HG02938 (cell line): ENCODE results near the gene MAD1L1.
"Not testable (repeated sequence)": the region's sequence is repeated elsewhere in the genome, so short reads cannot be mapped to it uniquely, and the experiment has no call there.

Experiments
- ATAC-seq: cut with Tn5 transposase; IDR thresholded peaks from one replicate; pipeline ENCODE4 v1.9.1; 2021; ENCODE audit warnings: mild to moderate bottlenecking, moderate library complexity; ENCODE audit not compliant: unreplicated experiment

MAD1L1 gene

GRCh38 chr7:1831471-1831870 lies 401.3 kb downstream of the MAD1L1 start:
- ATAC-seq: not testable (repeated sequence)

- ATAC-seq: not testable (repeated sequence)
Measured at GRCh38 chr7:1829668-1830067, 403.1 kb downstream of the MAD1L1 start.

GRCh38 chr7:1829111-1829510 lies 403.6 kb downstream of the MAD1L1 start:
- no peak for ATAC-seq

DNA sequence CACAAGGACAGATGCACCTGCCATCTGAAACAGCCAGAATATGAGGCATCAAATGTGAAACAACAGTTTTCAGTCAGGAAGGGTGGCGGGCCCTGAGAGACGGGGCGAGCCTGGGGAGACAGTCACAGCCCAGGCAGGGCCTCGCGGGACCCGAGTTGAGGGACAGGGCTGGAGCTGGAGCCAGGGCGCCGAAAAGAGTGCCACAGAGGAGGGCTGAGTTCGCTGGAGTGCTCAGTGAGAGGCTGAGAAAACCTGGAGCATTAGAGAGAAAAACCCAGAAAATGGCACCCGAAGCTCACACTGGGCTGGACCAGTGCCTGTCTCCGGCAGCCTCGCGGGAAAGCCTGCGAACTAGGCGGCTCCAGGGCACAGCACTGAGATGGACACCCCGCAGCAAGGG lies 404.6 kb downstream of the MAD1L1 start:
- ATAC-seq: not testable (repeated sequence)

DNA sequence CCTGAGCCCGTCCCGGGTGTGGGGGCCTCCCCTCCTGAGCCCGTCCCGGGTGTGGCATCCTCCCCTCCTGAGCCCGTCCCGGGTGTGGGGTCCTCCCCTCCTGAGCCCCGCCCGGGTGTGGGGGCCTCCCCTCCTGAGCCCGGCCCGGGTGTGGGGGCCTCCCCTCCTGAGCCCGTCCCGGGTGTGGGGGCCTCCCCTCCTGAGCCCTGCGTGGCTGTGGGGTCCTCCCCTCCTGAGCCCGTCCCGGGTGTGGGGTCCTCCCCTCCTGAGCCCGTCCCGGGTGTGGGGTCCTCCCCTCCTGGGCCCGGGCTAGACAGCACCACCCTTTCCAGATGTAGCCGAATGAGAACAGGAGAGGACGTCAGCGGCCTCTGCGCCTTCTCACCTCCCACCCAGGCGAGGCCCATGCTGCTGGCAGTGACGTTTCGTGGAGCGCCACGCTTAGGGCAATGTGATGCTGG lies 405.2 kb downstream of the MAD1L1 start:
- ATAC-seq: not testable (repeated sequence)

DNA sequence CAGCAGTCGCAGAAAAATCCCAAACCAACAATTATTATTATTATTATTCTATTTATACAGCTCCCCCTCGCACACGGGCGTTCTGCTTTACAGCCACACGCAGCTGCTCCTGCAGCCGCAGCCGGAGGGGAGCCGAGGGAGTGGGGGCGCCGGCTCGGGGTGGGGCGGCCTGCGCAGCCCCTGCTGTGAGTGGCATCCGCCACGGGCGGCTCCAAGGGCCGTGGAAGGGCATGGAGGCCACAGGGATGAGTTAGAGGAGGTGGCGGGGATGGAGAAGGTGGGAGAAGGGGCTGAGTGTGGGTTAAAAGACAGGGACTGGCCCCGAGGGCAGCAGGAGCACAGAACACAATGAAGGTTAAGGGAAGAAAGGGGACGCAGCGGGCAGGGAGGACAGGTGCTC lies 405.8 kb downstream of the MAD1L1 start:
- ATAC-seq: not testable (repeated sequence)

GRCh38 chr7:1825897-1826741 lies 406.6 kb downstream of the MAD1L1 start:
- no peak for ATAC-seq

DNA sequence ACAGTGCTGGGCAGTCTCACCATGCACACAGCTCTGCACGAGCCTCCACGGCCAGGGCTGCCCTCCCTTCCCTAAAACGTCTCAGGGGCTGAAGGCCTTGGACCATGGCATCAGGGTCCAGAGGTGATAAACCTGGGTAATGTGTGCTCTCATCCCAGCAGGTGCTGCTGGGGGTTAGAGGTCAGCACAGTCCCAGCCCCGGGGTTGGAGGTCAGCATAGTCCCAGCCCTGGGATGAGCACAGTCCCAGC lies 407.2 kb downstream of the MAD1L1 start:
- not testable (repeated sequence) for ATAC-seq

GRCh38 chr7:1824882-1825646 lies 407.7 kb downstream of the MAD1L1 start:
- not testable (repeated sequence) for ATAC-seq

DNA sequence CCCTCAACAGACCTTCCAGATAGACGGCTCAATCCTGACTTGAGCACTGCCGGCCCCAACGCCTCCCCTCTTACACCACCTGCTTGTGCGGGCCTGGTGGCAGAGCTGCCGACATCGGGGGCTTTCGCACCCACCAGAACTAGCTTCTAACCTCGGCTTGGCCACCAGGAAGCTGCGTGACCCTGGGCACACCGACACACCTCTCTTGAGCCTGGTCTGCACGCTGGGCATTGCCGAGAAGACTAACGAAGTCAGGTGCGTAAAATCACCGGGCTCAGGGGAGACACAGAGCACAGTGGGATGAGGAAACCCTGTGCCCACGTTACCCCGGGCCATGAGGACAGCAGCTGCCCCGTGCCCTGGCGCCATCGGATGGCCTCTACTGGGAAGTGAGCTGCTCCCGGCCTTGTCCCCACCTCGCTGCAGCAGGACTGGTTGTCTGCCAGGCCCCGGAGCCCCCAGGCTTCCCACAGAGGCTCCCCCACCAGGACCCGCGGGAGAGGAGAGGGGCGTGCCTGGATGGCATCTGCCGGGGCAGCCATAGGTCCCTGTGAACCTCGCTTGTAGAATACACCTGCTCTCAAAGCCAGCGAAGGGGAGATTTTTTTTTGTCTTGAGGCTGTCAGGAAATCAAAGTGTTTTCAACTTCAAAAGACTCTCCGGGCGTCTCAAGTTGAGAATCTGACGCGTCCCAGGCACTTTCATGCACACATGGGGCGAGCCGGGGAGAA lies 408.4 kb downstream of the MAD1L1 start:
- not testable (repeated sequence) for ATAC-seq

DNA sequence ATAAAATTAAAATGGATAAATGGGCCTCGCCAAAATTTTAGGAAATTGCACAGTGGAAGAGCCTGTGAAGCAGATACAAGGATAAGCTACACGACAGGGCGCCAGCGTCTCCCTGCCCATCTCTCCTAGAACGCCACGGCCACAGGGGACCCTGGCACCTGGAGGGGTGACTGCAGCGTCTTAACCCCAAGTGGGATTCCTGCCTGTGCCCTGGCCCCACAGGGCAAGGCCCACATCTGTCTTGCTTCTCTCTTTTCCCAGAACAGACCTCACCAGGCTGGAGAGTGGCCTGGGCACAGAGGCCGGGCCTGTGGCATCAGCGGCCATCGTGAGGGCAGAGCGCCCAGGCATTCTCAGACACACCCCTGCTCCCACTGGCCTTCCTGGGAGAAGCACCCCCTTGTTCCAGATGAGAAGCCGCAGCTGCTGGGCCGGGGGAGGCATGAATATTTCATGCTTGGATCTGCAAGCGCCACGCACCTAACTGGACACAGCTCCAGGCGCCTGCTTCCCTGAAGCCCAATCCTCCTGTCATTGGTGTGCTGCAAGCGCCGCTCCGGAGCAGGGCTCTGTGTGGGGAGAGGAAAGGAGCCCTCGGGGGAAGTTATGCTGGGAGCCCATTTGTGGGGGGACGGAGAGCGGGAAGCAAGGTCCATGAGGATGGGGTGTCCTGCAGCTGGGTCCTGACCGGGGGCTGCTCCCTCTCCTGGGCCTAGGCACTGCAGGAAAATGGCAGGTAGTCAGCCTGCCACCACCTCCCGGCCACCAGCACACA lies 409.2 kb downstream of the MAD1L1 start:
- ATAC-seq: no peak

DNA sequence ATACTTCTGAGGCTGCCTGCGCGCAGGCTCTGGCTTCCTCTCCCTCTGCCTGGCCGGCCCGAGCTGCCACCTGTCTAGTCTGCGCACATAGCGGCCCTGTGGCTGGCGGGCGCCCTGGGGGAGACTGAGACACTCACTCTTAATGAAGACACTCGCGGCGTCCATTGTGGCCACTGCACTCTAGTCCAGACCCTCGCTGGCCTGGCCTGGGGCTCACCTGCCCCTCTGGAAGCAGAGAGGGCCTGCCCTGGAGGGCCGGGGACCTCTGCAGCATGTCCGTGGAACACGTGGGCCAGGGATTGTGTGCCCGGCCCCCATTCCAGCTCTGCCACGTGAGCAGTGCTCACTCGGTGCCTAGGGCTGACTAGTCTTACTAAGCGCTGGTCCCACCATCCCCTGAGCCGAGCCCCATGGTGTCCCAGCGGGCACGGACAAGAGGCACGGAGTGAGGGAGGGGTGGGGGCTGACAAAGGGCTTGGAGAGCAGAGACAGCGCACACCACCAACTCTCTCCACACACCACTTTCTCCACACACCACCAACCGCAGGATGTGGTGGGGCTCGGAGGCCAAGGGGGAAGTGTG lies 413.4 kb downstream of the MAD1L1 start:
- no peak for ATAC-seq

GRCh38 chr7:1818575-1819258 lies 414.0 kb downstream of the MAD1L1 start:
- ATAC-seq: no peak

DNA sequence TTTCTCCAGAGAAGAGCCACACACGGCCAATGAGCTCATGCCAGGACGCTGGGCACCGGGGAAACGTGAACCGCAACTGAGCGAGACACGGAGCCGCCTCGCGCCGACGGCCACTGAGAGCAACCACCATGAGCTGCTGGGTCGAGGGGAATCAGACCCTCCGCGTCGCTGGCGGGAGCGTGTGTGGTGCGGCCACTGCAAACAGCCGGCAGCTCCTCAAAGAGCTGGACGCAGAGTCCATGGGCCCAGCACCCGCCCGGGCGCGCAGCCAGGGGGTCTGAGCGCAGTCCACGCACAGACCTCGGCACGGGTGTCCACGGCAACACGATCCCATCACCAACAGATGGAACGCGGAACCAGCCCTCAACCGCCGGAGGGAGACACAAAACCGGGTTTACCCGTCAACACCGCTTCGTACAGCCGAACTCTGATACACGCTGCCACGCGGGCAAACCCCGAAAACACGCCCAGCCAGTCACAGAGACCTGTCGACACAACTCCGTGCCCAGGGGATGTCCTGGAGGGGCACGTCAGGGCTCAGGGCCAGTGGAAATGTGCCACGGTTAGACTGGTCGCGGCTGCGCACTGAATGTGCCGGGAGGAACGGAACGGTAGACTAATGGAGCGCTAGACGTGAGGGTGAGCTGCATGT lies 415.6 kb downstream of the MAD1L1 start:
- no peak for ATAC-seq

GRCh38 chr7:1816451-1816850 lies 416.3 kb downstream of the MAD1L1 start:
- not testable (repeated sequence) for ATAC-seq

- ATAC-seq: not testable (repeated sequence)
Measured at GRCh38 chr7:1815551-1816281, 417.0 kb downstream of the MAD1L1 start.

DNA sequence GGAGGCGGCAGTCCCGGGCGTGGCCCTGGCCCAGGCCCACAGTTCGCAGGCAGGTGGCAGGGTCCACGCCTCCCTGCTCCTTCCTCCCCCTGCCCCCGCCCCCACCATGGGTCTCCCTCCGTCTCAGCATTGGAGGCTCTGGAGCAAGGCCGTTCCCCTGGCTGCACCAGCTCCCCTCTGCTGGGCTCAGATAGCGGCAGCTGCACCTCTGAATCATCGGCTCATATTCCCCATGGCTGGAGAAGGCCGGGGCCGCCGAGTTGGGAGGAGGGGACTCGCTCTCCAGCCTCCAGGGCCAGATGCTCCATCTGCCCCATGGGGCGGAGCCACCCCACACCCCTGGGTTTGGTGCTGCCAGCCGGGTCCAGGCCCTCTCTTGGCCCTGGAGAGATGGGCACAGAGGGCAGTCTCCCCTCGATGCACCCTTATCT lies 417.7 kb downstream of the MAD1L1 start:
- no peak for ATAC-seq

DNA sequence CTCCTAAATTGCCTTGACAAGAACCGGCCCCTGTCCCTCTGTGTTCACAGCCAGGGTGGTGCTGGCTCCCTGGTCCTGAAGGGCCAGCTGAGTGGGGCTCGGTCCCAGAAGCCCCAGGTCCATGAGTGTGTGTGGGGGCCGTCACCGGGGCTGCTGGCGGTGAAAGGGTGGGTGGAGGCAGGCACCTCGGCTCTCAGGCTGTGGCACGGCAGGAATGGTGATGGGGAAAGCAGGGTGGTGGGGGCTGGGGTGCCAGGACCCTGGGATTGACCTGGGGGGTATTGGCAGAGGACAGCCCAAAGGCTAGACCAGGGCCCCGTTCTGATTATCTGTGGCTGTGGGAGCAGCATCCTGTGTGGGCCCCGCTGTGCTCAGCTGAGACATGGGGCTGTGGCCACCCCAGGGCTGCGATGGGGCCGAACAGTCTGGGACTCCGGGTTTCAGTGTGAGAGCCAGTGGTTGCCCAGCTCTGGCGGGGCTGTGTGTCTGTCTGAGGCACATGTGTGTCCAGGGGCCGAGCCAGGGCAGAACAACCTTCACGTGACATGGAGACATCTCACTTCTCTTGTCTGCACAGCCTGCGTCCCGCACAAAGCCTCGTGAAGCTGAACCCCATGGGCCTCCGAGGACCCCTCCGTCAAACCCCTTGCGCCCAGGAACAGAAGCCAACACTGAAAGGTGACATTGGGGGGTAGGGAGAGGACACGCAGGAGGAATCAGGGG lies 418.5 kb downstream of the MAD1L1 start:
- no peak for ATAC-seq
